Prostate gland (tissue), 2 donors: ENCODE data around the gene MEF2D. TPM values are rescaled to one million over a fixed set of nuclear protein-coding genes. Genes with fewer than 3 reads are reported as not detected.

Experiments used
- DNase-seq: peaks from one replicate; pipeline ENCODE4 v3.0.0-alpha.2; 2019; ENCODE audit warnings: low spot score
- H3K27ac ChIP-seq, 2 donors: fragments of 200-600 bp; sonication (generic); 2 replicates each; pipeline ENCODE4 v1.5.1; 2017 to 2019
- H3K27me3 ChIP-seq: fragments of 200-600 bp; sonication (generic); replicated peaks from 2 replicates; pipeline ENCODE4 v1.5.1; 2019; ENCODE audit not compliant: insufficient read depth
- H3K36me3 ChIP-seq, 2 donors: fragments of 200-600 bp; sonication (generic); 1 replicate in 1 of 2; 2 replicates in 1 of 2; pipeline versions ENCODE4 v1.5.1 to v1.8.1; 2017 to 2019
- H3K4me1 ChIP-seq: fragments of 200-600 bp; sonication (generic); replicated peaks from 2 replicates; pipeline ENCODE4 v1.5.1; 2019
- H3K4me3 ChIP-seq, 2 donors: fragments of 200-600 bp; sonication (generic); 2 replicates each; pipeline ENCODE4 v1.5.1; 2017 to 2019
- H3K9me3 ChIP-seq: fragments of 200-600 bp; sonication (generic); 2 replicates; pipeline ENCODE4 v1.5.1; 2017
- POLR2A ChIP-seq: fragments of 450-650 bp; IDR thresholded peaks from one replicate; pipeline ENCODE4 v1.6.1; 2016; ENCODE audit warnings: antibody characterized with exemption, mild to moderate bottlenecking
- POLR2AphosphoS5 ChIP-seq: sonication (generic); formaldehyde crosslinking; IDR thresholded peaks from one replicate; pipeline ENCODE4 v1.6.1; 2017; ENCODE audit warnings: antibody characterized with exemption
- WGBS: methylation state at CpG from one replicate; pipeline ENCODE4 v1.1.5; 2018; 5-methylcytosine and 5-hydroxymethylcytosine counted together
- intact Hi-C: fragments of 100-400 bp; cut with DNase I; formaldehyde crosslinking; loops from one replicate; pipeline ENCODE4 v1.14.2; 2022
- total RNA-seq, 2 donors: library from RNA; depleted of rRNA; stranded (reverse); fragments of >200 nt; gene quantifications; one replicate each; pipeline ENCODE4 v1.1.0, GENCODE V29; 2016
- TF ChIP-seq, protein P1 (sequence below), 4 experiments: fragments of 200-600 bp in 2 of 4; fragments of 450-650 bp in 2 of 4; sonication (generic) in 2 of 4; IDR thresholded peaks; 1 replicate in 3 of 4; 2 replicates in 1 of 4; pipeline ENCODE4 v1.5.1; 2016 to 2019; ENCODE audit warnings: antibody characterized with exemption in 4 of 4, mild to moderate bottlenecking in 2 of 4, moderate library complexity in 2 of 4

MEF2D gene
- total RNA-seq, 2 donors from 2014 or later, result 52.1 to 128 TPM

DNA sequence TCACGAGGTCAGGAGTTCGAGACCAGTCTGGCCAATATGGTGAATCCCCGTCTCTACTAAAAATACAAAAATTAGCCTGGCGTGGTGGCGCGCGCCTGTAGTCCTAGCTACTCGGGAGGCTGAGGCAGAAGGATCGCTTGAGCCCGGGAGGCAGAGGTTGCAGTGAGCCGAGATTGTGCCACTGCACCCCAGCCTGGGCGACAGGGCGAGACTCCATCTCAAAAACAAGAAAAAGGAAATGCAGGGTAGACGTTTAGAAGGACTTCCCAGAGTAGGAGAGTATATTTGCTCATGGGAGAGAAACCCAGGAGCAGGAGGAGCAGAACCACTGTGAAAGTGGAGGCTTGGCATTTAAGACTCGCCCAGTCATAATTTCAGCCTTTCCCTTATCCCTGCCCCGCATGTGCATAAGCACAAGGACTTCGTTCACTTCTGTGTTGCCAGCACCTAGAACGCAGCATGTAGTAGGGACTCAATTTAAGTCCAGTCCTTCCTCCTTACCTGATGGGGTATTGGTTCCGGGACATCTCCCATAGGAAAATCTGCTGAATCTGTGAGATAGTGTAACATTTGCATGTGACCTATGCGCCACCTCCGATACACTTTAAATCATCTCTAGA, 5.2 kb upstream of the MEF2D start:
- H3K27me3 ChIP-seq, result no peaks in the 10 kb centered on the region
- 79% methylated on average over 21 of the region's 21 CpGs for WGBS
- intact Hi-C loops, result no loop called here
- H3K9me3 ChIP-seq, result no peaks in the 10 kb centered on the region
- no peaks in the 10 kb centered on the region for H3K36me3 ChIP-seq
- DNase-seq, result no peak
- H3K4me1 ChIP-seq, result peaks cover 13% of the 10 kb centered on the region
- peak overlapping the region; percentile 99 to 100 for H3K27ac ChIP-seq
- TF ChIP-seq, protein P1, sequence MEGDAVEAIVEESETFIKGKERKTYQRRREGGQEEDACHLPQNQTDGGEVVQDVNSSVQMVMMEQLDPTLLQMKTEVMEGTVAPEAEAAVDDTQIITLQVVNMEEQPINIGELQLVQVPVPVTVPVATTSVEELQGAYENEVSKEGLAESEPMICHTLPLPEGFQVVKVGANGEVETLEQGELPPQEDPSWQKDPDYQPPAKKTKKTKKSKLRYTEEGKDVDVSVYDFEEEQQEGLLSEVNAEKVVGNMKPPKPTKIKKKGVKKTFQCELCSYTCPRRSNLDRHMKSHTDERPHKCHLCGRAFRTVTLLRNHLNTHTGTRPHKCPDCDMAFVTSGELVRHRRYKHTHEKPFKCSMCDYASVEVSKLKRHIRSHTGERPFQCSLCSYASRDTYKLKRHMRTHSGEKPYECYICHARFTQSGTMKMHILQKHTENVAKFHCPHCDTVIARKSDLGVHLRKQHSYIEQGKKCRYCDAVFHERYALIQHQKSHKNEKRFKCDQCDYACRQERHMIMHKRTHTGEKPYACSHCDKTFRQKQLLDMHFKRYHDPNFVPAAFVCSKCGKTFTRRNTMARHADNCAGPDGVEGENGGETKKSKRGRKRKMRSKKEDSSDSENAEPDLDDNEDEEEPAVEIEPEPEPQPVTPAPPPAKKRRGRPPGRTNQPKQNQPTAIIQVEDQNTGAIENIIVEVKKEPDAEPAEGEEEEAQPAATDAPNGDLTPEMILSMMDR (IDR thresholded peaks at IDR 0.05), result no peak
- TF ChIP-seq POLR2A (no peak), POLR2AphosphoS5 (no peak)
- H3K4me3 ChIP-seq, result peak overlapping the region; percentile 3 to 28

DNA sequence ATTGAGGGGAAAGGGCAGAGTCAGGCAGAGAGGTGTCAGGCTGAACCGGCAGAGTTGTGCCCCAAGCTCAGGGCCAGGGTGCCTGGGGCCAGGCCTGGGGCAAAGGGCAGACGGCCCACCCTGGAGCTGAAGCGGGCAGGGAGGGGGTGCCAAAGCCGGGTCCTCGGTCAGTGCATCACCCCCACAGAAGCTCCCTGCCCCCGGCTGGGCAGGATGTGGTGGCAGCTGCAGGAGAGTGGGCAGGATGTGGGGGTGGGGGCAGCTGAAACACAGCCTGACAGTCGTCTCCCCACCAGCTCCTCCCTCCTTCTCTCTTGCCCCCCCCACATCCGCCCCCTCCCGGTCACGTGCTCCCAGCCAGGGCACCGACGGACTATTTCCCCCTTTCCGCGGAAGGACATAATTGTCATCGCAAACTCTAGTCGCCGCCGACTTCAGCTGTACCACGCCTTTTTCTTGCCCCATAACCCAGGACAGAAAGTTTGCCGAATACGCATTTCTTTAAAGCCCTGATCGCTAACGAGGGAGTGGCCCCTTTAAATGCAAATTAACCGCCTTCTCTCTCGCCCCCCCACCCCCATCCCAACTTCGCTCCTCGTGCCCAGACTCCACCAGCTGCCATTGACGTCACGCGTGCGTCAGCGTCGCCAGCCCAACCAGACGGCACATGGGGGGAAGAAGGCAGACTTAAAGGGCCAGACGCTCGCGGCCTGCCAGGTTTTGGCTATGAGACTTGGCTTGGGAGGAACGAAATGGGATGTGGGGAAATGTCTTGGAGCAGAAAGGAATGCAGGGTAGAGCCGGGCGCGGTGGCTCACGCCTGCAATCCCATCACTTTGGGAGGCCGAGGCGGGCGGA, 4.5 kb upstream of the MEF2D start:
- H3K4me1 ChIP-seq, result peaks cover 9% of the 10 kb centered on the region
- H3K36me3 ChIP-seq, result no peaks in the 10 kb centered on the region
- DNase-seq, result peak; percentile 99
- H3K27ac ChIP-seq, result peak overlapping the region; percentile 99 to 100
- peak overlapping the region; percentile 3 to 28 for H3K4me3 ChIP-seq
- intact Hi-C loops, result no loop called here
- TF ChIP-seq POLR2A (peak; percentile 76), POLR2AphosphoS5 (peak; percentile 99)
- TF ChIP-seq, protein P1 (IDR thresholded peaks at IDR 0.05), result no peak
- 6% methylated on average over 42 of the region's 45 CpGs for WGBS
- H3K27me3 ChIP-seq, result no peaks in the 10 kb centered on the region
- H3K9me3 ChIP-seq, result no peaks in the 10 kb centered on the region

DNA sequence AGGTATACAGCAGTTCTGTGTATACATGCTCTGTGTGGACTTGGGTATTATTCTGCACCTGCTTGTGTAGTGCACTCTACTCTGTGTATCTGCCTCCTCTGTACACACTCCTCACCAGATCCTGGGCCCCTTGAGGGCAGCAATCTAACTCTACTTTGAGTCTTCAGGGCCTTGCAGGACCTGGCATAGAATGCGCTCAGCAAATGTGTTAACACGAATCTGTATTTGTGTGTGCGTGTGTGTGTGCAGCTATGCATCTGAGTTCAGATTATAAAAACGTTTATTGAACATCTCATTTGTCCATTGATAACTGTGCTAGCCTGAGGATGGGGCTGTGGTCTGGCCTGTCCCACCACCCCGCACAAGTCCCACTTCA, 3.9 kb upstream of the MEF2D start:
- Histone ChIP-seq H3K36me3 (no peaks in the 10 kb centered on the region), H3K9me3 (no peaks in the 10 kb centered on the region), H3K4me3 (no peak overlapping the region), H3K27me3 (no peaks in the 10 kb centered on the region), H3K27ac (peak overlapping the region; percentile 99 to 100), H3K4me1 (peaks cover 9% of the 10 kb centered on the region)
- intact Hi-C loops, result no loop called here
- 51% methylated on average over 5 of the region's 5 CpGs for WGBS
- TF ChIP-seq POLR2AphosphoS5 (no peak), POLR2A (no peak)
- TF ChIP-seq, protein P1 (IDR thresholded peaks at IDR 0.05), result no peak
- DNase-seq, result no peak

DNA sequence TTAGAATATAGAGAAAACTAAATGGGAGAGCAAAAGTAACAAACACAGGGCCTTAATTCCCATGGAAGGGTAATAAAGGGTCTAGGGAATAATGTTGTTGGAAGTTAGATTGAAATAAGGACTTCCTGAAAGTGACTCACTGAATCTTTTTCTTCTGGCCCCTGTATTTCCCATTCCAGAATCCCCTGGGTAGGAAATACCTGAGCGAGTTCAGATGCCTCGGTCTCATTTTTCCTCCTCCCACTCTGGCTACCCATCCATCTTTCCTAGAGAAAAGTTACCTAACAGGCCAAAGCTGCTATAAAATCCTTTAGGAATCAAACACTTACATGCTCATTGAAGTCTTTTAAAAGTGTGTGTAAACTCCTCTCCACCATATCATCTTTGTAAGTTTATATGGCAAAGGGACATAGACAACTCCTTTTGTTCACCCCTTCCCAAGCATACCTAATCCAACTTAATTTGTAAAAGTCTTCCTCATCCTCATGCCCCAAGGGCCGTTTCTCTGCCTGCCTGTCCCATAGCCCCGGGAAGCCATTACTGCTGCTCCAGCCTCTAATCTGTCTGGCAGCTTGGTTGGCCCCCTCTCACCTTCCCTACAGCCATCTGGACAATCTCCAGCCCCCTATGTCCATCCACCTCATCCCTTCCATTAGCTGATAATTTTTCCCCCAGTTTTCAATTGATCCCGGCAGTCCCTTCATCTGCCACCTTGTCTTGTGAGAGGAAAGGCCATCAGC, 3.3 kb upstream of the MEF2D start:
- peak overlapping the region; percentile 99 to 100 for H3K27ac ChIP-seq
- TF ChIP-seq, protein P1 (IDR thresholded peaks at IDR 0.05), result no peak
- TF ChIP-seq POLR2AphosphoS5 (no peak), POLR2A (no peak)
- intact Hi-C loops, result no loop called here
- no peak overlapping the region for H3K4me3 ChIP-seq
- H3K36me3 ChIP-seq, result no peaks in the 10 kb centered on the region
- WGBS, result 43% methylated on average over 5 of the region's 5 CpGs
- H3K4me1 ChIP-seq, result peaks cover 9% of the 10 kb centered on the region
- no peak for DNase-seq
- H3K27me3 ChIP-seq, result no peaks in the 10 kb centered on the region
- H3K9me3 ChIP-seq, result no peaks in the 10 kb centered on the region
